ENCODE results near the gene FAT4.

The FAT4 gene

GRCh38 chr4:125314676-125315575 is at the start of gene FAT4:
TSS of gene FAT4 (plus strand) at chr4:125314955. CDS start at chr4:125316412, 1,457 bp downstream.
- no peak for DNase-seq

GRCh38 chr4:125265846-125266245 is 48.9 kb upstream of the FAT4 start:
- DNase-seq: no peak

- no peak for DNase-seq
These were observed 47.7 kb upstream of the FAT4 start for GRCh38 chr4:125266901-125267604.

GRCh38 chr4:125267630-125268029 is 47.1 kb upstream of the FAT4 start:
- DNase-seq: no peak

GRCh38 chr4:125268068-125268755 is 46.5 kb upstream of the FAT4 start:
- DNase-seq: no peak

GRCh38 chr4:125276811-125277210 is 37.9 kb upstream of the FAT4 start:
- no peak for DNase-seq

GRCh38 chr4:125277790-125278189 is 37.0 kb upstream of the FAT4 start:
- DNase-seq: no peak

- DNase-seq: no peak
These were observed 33.8 kb upstream of the FAT4 start for GRCh38 chr4:125280892-125281403.

- DNase-seq: peak; percentile 15 to 31
These were observed 31.0 kb upstream of the FAT4 start for GRCh38 chr4:125283707-125284279.

GRCh38 chr4:125297116-125297515 is 17.6 kb upstream of the FAT4 start:
- no peak for DNase-seq

- DNase-seq: no peak
These were observed 11.7 kb upstream of the FAT4 start for GRCh38 chr4:125303058-125303457.

GRCh38 chr4:125303821-125304220 is 10.9 kb upstream of the FAT4 start:
- no peak for DNase-seq

GRCh38 chr4:125306112-125306511 is 8.6 kb upstream of the FAT4 start:
- no peak for DNase-seq

- DNase-seq: no peak
These were observed 8.2 kb upstream of the FAT4 start for GRCh38 chr4:125306533-125306932.

- DNase-seq: no peak
These were observed 3.3 kb upstream of the FAT4 start for GRCh38 chr4:125311503-125311902.

GRCh38 chr4:125313497-125313896 is 1.3 kb upstream of the FAT4 start:
- peak; percentile 35 to 36 for DNase-seq

GRCh38 chr4:125313989-125314667 is 627 bp upstream of the FAT4 start:
- no peak for DNase-seq

GRCh38 chr4:125315576-125316400 is 1.0 kb downstream of the FAT4 start:
- no peak for DNase-seq

- DNase-seq: no peak
These were observed 1.6 kb downstream of the FAT4 start for GRCh38 chr4:125316401-125316790.

- DNase-seq: no peak
These were observed 2.2 kb downstream of the FAT4 start for GRCh38 chr4:125316791-125317524.

GRCh38 chr4:125317525-125317877 is 2.7 kb downstream of the FAT4 start:
- DNase-seq: no peak
